ENCODE measurements around the gene TAS1R3. TPM values are rescaled to one million over a fixed set of nuclear protein-coding genes. Genes with fewer than 3 reads are reported as not detected.
"Not testable (repeated sequence)": the region's sequence is repeated elsewhere in the genome, so short reads cannot be mapped to it uniquely, and the experiment has no call there.

Gene TAS1R3
- total and polyA plus RNA-seq, 5 donors from 2014 or later = 0.06 to 2.0 (median 0.11) TPM; not detected in 2

DNA sequence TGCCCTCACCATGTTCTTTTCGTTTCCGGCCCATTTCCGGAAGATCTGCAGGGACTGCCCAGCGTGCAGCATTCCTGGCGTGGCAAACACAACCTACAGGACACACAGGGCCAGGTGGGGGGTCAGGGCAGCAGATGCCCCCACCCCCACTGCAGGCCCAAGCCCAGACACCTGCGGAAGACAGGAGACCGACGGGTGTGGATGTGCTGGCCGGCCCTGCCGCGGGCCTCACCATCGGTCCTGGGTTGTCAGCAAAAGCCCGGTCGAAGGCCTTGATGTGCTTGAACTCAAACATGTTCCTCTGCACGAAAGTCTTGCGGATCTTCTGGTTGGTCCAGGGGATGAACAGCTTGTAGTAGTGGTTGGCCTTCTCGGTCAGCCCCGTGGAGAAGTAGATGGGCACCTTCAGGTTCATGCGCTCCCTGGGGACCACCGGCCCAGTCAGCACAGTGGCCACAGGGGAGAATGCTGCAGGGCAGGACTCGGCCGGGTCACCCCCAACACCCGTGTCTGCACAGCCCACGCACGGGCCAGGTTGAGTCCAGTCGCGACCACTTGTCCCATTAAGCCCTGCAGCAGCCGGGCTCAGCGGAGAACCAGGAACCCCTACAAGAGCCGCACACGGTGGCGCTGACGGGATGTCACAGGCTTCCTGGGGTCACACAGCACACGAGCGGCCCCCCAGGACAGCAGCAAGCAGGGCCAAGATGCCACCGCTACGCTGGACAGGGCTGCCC is 17.4 kb upstream of the TAS1R3 start:
- no peak overlapping the region for H3K4me3 ChIP-seq (ENCODE audit: low read depth, low read length)
- Mint-ChIP-seq H3K4me3 (peak overlapping the region in 1 of 4 donors; percentile 43), H3K36me3 (no peaks in the 10 kb centered on the region), H3K27me3 (no peaks in the 10 kb centered on the region), H3K9me3 (no peaks in the 10 kb centered on the region), H3K4me1 (peaks cover 0 to 2% (median 0%) of the 10 kb centered on the region in 4 donors), H3K27ac (no peak overlapping the region)
- ATAC-seq (ENCODE audit: low read depth in 2 of 2) = no peak
- peaks cover 16% of the 10 kb centered on the region for H3K4me1 ChIP-seq (ENCODE audit: control insufficient read depth, insufficient read depth, low read length, poor library complexity, severe bottlenecking)
- no peaks in the 10 kb centered on the region for H3K9me3 ChIP-seq (ENCODE audit: control insufficient read depth in 2 of 2, low read length in 2 of 2)
- no peak overlapping the region for H3K27ac ChIP-seq (ENCODE audit: insufficient read depth, low read length, poor library complexity, severe bottlenecking)
- H3K36me3 ChIP-seq (ENCODE audit: control insufficient read depth, insufficient read depth, low read length) = peaks cover 39% of the 10 kb centered on the region
- DNase-seq = no peak
- H3K27me3 ChIP-seq (ENCODE audit: control insufficient read depth, insufficient read depth, low read length) = no peaks in the 10 kb centered on the region

DNA sequence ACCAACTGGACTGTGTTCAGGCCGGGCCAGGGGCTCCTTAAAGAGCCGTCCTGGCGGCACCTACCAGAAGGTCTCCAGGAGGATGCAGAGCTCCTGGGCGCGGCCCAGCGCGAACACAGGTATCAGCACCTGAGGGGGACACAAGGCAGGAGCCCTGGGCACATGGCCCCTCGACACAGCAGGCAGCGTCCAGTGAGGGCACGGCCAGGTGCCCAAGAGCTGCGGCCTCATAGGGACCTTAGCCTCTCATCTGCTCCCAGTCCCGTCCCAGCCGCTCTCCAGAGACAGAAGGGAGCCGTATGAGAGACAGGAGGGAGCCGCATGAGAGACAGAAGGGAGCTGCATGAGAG is 16.9 kb upstream of the TAS1R3 start:
- Histone ChIP-seq H3K27me3 (ENCODE audit: control insufficient read depth, insufficient read depth, low read length) (no peaks in the 10 kb centered on the region), H3K27ac (ENCODE audit: insufficient read depth, low read length, poor library complexity, severe bottlenecking) (no peak overlapping the region), H3K4me1 (ENCODE audit: control insufficient read depth, insufficient read depth, low read length, poor library complexity, severe bottlenecking) (peaks cover 10% of the 10 kb centered on the region), H3K9me3 (ENCODE audit: control insufficient read depth in 2 of 2, low read length in 2 of 2) (no peaks in the 10 kb centered on the region), H3K36me3 (ENCODE audit: control insufficient read depth, insufficient read depth, low read length) (peaks cover 44% of the 10 kb centered on the region), H3K4me3 (ENCODE audit: low read depth, low read length) (no peak overlapping the region)
- Mint-ChIP-seq H3K9me3 (no peaks in the 10 kb centered on the region), H3K4me3 (no peak overlapping the region), H3K4me1 (peaks cover 0 to 4% (median 0%) of the 10 kb centered on the region in 4 donors), H3K36me3 (peaks cover under 1% of the 10 kb centered on the region), H3K27me3 (no peaks in the 10 kb centered on the region), H3K27ac (no peak overlapping the region)
- DNase-seq (no peak), ATAC-seq (ENCODE audit: low read depth in 2 of 2) (no peak)

- H3K4me1 Mint-ChIP-seq = peaks cover 0 to 10% (median 0%) of the 10 kb centered on the region in 4 donors
- peaks cover 47% of the 10 kb centered on the region for H3K36me3 ChIP-seq (ENCODE audit: control insufficient read depth, insufficient read depth, low read length)
- H3K4me3 Mint-ChIP-seq = no peak overlapping the region
- H3K27me3 ChIP-seq (ENCODE audit: control insufficient read depth, insufficient read depth, low read length) = no peaks in the 10 kb centered on the region
- peaks cover 4% of the 10 kb centered on the region for H3K4me1 ChIP-seq (ENCODE audit: control insufficient read depth, insufficient read depth, low read length, poor library complexity, severe bottlenecking)
- H3K27me3 Mint-ChIP-seq = no peaks in the 10 kb centered on the region
- H3K27ac Mint-ChIP-seq = peak overlapping the region in 1 of 3 donors; percentile 36
- ATAC-seq (ENCODE audit: low read depth in 2 of 2) = no peak
- H3K36me3 Mint-ChIP-seq = peaks cover 5% of the 10 kb centered on the region
- no peaks in the 10 kb centered on the region for H3K9me3 Mint-ChIP-seq
- no peak overlapping the region for H3K4me3 ChIP-seq (ENCODE audit: low read depth, low read length)
- no peak overlapping the region for H3K27ac ChIP-seq (ENCODE audit: insufficient read depth, low read length, poor library complexity, severe bottlenecking)
- H3K9me3 ChIP-seq (ENCODE audit: control insufficient read depth in 2 of 2, low read length in 2 of 2) = no peaks in the 10 kb centered on the region
- no peak for DNase-seq
These were observed 16.3 kb upstream of the TAS1R3 start for GRCh38 chr1:1314678-1315335.

DNA sequence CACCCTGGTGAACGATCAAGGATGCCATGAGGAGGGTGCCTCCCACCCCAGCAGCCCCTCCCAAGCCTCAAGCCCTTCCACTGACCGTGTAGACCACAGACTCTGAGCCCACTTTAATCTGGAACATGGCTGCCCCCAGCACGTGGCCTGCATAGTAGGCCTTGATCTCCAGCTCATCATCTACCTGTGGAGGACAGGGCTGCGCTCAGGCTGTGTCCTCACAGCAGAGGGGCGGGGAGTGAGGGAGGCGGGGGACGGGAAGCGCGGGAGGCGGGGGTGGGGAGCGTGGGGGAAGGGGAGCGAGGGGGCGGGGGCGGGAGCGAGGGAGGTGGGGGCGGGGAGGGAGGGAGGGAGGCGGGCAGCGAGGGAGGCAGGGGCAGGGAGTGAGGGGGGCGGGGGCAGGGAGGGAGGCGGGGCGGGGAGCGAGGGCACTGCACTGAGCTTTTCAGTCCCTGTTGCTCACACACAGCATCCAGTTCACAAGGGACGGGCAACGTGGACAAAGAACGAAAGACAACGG is 15.6 kb upstream of the TAS1R3 start:
- Histone ChIP-seq H3K4me3 (ENCODE audit: low read depth, low read length) (no peak overlapping the region), H3K4me1 (ENCODE audit: control insufficient read depth, insufficient read depth, low read length, poor library complexity, severe bottlenecking) (no peaks in the 10 kb centered on the region), H3K27me3 (ENCODE audit: control insufficient read depth, insufficient read depth, low read length) (no peaks in the 10 kb centered on the region), H3K9me3 (ENCODE audit: control insufficient read depth in 2 of 2, low read length in 2 of 2) (no peaks in the 10 kb centered on the region), H3K36me3 (ENCODE audit: control insufficient read depth, insufficient read depth, low read length) (peaks cover 54% of the 10 kb centered on the region), H3K27ac (ENCODE audit: insufficient read depth, low read length, poor library complexity, severe bottlenecking) (no peak overlapping the region)
- peaks cover 0 to 15% (median 0%) of the 10 kb centered on the region in 4 donors for H3K4me1 Mint-ChIP-seq
- no peaks in the 10 kb centered on the region for H3K9me3 Mint-ChIP-seq
- H3K27ac Mint-ChIP-seq = peak overlapping the region in 1 of 3 donors; percentile 32
- no peak for DNase-seq
- H3K36me3 Mint-ChIP-seq = peaks cover 5% of the 10 kb centered on the region
- no peak for ATAC-seq (ENCODE audit: low read depth in 2 of 2)
- no peaks in the 10 kb centered on the region for H3K27me3 Mint-ChIP-seq
- H3K4me3 Mint-ChIP-seq = no peak overlapping the region

- Mint-ChIP-seq H3K4me3 (peak overlapping the region in 1 of 4 donors; percentile 54), H3K27ac (peak overlapping the region in 1 of 3 donors; percentile 32), H3K4me1 (peaks cover 0 to 15% (median 0%) of the 10 kb centered on the region in 4 donors)
- H3K9me3 ChIP-seq (ENCODE audit: control insufficient read depth in 2 of 2, low read length in 2 of 2); H3K27ac ChIP-seq (ENCODE audit: insufficient read depth, low read length, poor library complexity, severe bottlenecking); H3K4me3 ChIP-seq (ENCODE audit: low read depth, low read length); H3K27me3 Mint-ChIP-seq; H3K27me3 ChIP-seq (ENCODE audit: control insufficient read depth, insufficient read depth, low read length); H3K9me3 Mint-ChIP-seq; ATAC-seq (ENCODE audit: low read depth in 2 of 2); H3K4me1 ChIP-seq (ENCODE audit: control insufficient read depth, insufficient read depth, low read length, poor library complexity, severe bottlenecking); H3K36me3 Mint-ChIP-seq; DNase-seq: not testable (repeated sequence)
- H3K36me3 ChIP-seq (ENCODE audit: control insufficient read depth, insufficient read depth, low read length) = peaks cover 56% of the 10 kb centered on the region
These were observed 14.9 kb upstream of the TAS1R3 start for GRCh38 chr1:1316199-1316598.

GRCh38 chr1:1317420-1317819 is 13.7 kb upstream of the TAS1R3 start:
- peaks cover 49% of the 10 kb centered on the region for H3K36me3 ChIP-seq (ENCODE audit: control insufficient read depth, insufficient read depth, low read length)
- ATAC-seq (ENCODE audit: low read depth in 2 of 2) (no peak), DNase-seq (no peak)
- H3K4me1 Mint-ChIP-seq = peaks cover 0 to 25% (median 0%) of the 10 kb centered on the region in 4 donors
- peaks cover 5% of the 10 kb centered on the region for H3K36me3 Mint-ChIP-seq
- no peak overlapping the region for H3K4me3 ChIP-seq (ENCODE audit: low read depth, low read length)
- H3K4me1 ChIP-seq (ENCODE audit: control insufficient read depth, insufficient read depth, low read length, poor library complexity, severe bottlenecking) = peaks cover 12% of the 10 kb centered on the region
- H3K9me3 Mint-ChIP-seq = no peaks in the 10 kb centered on the region
- H3K27ac Mint-ChIP-seq = no peak overlapping the region
- no peaks in the 10 kb centered on the region for H3K9me3 ChIP-seq (ENCODE audit: control insufficient read depth in 2 of 2, low read length in 2 of 2)
- no peaks in the 10 kb centered on the region for H3K27me3 Mint-ChIP-seq
- H3K27me3 ChIP-seq (ENCODE audit: control insufficient read depth, insufficient read depth, low read length) = no peaks in the 10 kb centered on the region
- H3K4me3 Mint-ChIP-seq = no peak overlapping the region
- H3K27ac ChIP-seq (ENCODE audit: insufficient read depth, low read length, poor library complexity, severe bottlenecking) = no peak overlapping the region

DNA sequence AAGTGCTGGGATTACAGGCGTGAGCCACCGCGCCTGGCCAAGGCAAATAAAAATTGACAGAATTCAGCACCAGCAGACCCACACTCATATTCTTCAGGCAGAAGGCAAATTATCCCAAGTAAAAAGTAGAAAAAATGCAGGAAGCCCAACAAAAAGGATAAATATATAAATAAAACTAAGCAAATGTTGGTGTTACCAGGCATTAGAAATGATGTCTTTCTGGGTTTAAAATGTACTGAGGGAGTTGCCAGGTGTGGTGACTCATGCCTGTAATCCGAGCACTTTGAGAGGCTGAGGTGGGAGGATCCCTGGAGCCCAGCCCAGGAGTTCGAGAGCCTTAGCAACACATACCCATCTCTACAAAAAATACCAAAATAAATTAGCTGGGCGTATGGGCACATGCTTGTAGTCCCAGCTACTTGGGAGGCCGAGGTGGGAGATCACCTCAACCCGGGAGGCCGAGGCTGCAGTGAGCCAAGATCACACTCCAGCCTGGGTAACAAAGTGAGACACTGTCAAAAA is 12.9 kb upstream of the TAS1R3 start:
- Mint-ChIP-seq H3K27me3 (no peaks in the 10 kb centered on the region), H3K4me3 (no peak overlapping the region), H3K36me3 (peaks cover 5% of the 10 kb centered on the region), H3K9me3 (no peaks in the 10 kb centered on the region), H3K4me1 (peaks cover 0 to 31% (median under 1%) of the 10 kb centered on the region in 4 donors), H3K27ac (no peak overlapping the region)
- Histone ChIP-seq H3K36me3 (ENCODE audit: control insufficient read depth, insufficient read depth, low read length) (peaks cover 45% of the 10 kb centered on the region), H3K9me3 (ENCODE audit: control insufficient read depth in 2 of 2, low read length in 2 of 2) (no peaks in the 10 kb centered on the region), H3K27me3 (ENCODE audit: control insufficient read depth, insufficient read depth, low read length) (no peaks in the 10 kb centered on the region), H3K4me3 (ENCODE audit: low read depth, low read length) (no peak overlapping the region), H3K27ac (ENCODE audit: insufficient read depth, low read length, poor library complexity, severe bottlenecking) (no peak overlapping the region), H3K4me1 (ENCODE audit: control insufficient read depth, insufficient read depth, low read length, poor library complexity, severe bottlenecking) (peaks cover 17% of the 10 kb centered on the region)
- ATAC-seq (ENCODE audit: low read depth in 2 of 2) (no peak), DNase-seq (no peak)
